HT-29 (cell line): Measurements from ENCODE around the gene UNC13D. TPM values are rescaled to one million over a fixed set of nuclear protein-coding genes. Genes with fewer than 3 reads are reported as not detected.
"Not testable (repeated sequence)": the region's sequence is repeated elsewhere in the genome, so short reads cannot be mapped to it uniquely, and the experiment has no call there.

Experiments
- DNase-seq: peaks from one replicate; pipeline ENCODE4 v3.0.0-alpha.2; 2015; ENCODE audit warnings: low spot score
- total RNA-seq: library from RNA; depleted of rRNA; stranded (reverse); fragments of >200 nt; shearing (Covaris generic); gene quantifications from 2 replicates; pipeline ENCODE4 v1.2.3, GENCODE V29; 2014

Gene UNC13D
- total RNA-seq, 1 experiment from 2014 or later = 37.5 TPM

- peak; percentile 71 for DNase-seq
These were observed 31.2 kb upstream of the UNC13D start for GRCh38 chr17:75875182-75875939.

- no peak for DNase-seq
These were observed 30.3 kb upstream of the UNC13D start for GRCh38 chr17:75874323-75875181.

GRCh38 chr17:75873587-75874322 lies 29.6 kb upstream of the UNC13D start:
- DNase-seq = no peak

- peak; percentile 86 for DNase-seq
These were observed 28.5 kb upstream of the UNC13D start for GRCh38 chr17:75872434-75873351.

- not testable (repeated sequence) for DNase-seq
These were observed 26.0 kb upstream of the UNC13D start for GRCh38 chr17:75870228-75870627.

- DNase-seq = peak; percentile 56
These were observed 25.3 kb upstream of the UNC13D start for GRCh38 chr17:75869282-75870141.

- not testable (repeated sequence) for DNase-seq
These were observed 24.6 kb upstream of the UNC13D start for GRCh38 chr17:75868730-75869281.

GRCh38 chr17:75865404-75866188 lies 21.4 kb upstream of the UNC13D start:
- not testable (repeated sequence) for DNase-seq

- DNase-seq = not testable (repeated sequence)
These were observed 20.7 kb upstream of the UNC13D start for GRCh38 chr17:75864887-75865286.

GRCh38 chr17:75864448-75864871 lies 20.3 kb upstream of the UNC13D start:
- DNase-seq = peak; percentile 33

- DNase-seq = no peak
These were observed 17.7 kb upstream of the UNC13D start for GRCh38 chr17:75861927-75862317.

- DNase-seq = not testable (repeated sequence)
These were observed 15.2 kb upstream of the UNC13D start for GRCh38 chr17:75859358-75859757.

- peak; percentile 48 for DNase-seq
These were observed 12.0 kb upstream of the UNC13D start for GRCh38 chr17:75856062-75856756.

GRCh38 chr17:75855310-75856061 lies 11.3 kb upstream of the UNC13D start, which contains the start of gene WBP2:
WBP2 (minus strand) TSS chr17:75855335; CDS start chr17:75855297, 38 bp downstream.
- peak; percentile 99 for DNase-seq

GRCh38 chr17:75854881-75855309 lies 10.7 kb upstream of the UNC13D start:
- DNase-seq = no peak

- peak; percentile 71 for DNase-seq
These were observed 10.0 kb upstream of the UNC13D start for GRCh38 chr17:75854101-75854748.

GRCh38 chr17:75853433-75853832 lies 9.2 kb upstream of the UNC13D start:
- DNase-seq = no peak
